GM18526 (cell line): ENCODE results near the gene ALS2.

ENCODE experiments used
- POLR2A ChIP-seq: IDR thresholded peaks from 3 replicates; pipeline ENCODE4 v1.6.1; 2011; ENCODE audit not compliant: insufficient read length; ENCODE audit errors: extremely low read depth

The ALS2 gene

DNA sequence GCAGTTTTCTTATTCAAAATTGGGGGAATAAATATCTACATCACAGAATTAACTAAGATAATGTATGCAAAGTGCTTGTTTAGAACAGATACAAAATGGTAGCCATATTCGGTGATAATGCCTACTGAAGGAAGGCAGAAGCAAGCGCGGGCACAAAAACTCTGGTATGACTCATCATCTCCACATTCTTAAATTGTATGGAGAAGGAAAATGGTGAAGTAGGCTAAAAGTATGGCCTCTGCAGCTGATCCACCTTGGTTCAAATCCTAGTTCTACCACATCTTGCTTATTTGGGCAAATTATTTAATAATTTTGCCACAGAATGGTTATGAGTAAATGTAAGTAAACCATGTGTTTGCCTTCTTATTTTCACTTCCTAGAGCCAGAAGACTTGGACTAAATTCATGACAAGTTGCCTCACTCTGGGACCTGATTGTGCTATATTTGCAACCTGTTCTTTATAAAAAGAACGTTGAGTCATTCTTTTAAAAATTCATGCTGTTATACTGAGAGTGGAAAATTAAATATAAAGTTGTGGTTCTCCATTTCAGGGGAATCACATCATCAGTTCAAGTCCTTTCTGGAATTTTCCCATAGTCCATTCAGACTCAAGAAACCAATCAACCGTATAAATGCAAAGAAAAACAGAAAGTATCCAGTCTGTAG, 16.6 kb upstream of the ALS2 start:
- no peak for TF ChIP-seq POLR2A

DNA sequence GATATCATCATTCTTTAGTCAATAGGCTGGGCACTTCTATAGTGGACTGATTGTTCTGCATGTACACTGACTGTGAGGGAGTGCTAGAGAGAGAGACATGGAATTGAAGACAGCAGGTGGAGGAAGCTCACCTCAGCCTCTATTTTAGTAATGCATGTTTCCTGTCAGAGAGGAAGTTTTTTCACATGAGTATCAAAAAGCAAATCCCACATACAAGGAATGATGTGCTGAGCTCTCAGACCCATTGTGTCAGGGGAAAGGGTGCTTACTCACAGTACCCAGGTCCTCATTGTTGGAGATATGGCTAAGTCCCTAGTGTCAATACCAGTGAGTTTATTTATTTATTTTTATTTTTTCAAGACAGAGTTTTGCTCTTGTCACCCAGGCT, 15.7 kb upstream of the ALS2 start:
- TF ChIP-seq POLR2A: no peak

DNA sequence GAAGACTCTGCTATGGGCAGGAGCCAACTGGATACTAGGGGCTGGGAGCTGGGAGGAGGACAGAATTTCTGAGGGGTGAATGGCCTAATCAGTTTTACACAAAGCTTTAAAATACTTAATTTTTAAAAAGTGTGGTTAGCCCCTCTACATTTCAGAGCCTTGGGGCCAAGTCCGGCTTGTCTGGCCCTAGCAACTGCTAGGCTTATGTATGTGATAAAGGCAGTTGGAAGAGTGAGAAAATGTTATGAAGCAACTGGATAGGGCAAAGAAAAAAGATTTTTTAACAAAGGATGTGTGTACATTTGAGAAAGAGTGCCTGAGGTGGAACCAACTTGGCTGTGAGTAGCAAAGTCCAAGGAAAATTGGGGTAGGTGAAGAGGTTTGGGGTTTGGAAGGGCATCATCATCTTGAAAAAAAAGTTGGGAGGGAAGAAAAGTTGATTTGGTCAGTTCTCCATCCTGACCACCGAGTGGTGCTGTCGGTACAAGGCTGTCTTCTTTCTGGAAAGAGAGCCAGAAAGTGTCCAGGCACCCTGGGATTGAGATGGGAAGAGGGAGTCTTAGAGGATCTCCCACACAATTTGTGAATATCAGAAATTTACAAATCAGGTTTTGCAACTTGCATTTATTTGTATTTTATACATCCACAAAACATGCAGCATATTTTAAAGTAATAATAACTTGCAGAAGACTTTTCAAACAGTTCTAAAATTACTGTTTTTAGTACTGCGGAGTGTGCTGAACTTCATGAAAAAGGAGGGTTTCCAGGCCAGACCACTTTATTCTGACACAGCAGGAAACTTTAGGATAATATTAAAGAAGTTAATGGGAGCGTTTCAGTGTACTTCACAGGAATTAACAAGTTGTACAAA, 15.1 kb upstream of the ALS2 start:
- TF ChIP-seq POLR2A: no peak

DNA sequence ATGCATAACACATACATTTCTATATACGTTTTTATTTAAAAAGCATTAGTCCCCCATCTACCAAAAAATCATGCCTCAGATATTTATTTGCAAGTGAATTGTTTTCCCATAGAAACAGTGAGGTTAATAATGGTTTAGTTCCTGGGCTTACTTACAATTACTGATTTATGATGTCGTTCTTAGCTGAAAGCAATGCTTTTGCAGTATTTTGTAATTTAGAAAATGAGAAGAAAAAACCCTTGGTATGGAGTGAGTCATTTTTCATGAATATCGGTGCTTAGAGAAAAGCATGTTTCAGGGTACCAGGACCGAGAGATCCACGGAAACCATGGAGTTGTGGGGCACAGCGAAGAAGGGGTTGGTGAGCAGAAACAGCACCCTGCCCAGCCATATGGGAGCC, 13.6 kb upstream of the ALS2 start:
- no peak for TF ChIP-seq POLR2A

DNA sequence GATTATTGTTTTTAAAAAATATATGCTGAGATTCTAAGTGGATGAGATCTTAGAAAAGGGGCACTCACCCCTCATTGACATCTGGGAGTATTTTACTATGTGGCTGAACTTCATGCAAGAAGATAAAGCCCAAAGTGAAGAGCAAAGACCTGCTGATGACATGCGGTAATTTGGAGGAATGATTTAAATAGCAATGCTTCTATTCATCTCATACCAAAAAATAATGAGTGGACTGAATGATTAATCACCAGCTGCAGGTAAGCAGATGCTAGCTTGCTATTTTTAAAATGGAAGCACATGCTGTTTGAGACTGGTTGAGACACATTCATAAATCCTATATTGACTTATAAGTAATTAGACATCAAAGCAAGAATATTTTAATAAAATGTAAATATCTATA, 12.9 kb upstream of the ALS2 start:
- TF ChIP-seq POLR2A: no peak

DNA sequence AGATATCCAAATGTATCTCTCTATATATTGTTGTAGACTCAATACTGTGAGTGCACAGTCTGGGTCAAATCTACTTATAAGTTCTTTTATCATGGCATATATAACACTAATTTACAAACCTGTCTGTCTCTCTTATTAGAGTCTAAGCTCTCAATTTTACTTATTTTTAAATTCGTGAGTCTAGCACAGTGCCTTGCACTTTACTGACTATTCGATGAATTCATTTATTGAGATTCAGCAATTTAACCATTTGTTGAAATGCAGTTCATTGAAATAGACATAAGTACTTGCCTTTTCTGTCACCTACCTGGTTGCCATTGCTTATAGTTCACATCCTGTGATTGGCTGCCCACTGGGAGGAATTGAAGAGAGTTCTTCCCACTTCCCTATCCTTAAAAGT, 10.3 kb upstream of the ALS2 start:
- TF ChIP-seq POLR2A: no peak

DNA sequence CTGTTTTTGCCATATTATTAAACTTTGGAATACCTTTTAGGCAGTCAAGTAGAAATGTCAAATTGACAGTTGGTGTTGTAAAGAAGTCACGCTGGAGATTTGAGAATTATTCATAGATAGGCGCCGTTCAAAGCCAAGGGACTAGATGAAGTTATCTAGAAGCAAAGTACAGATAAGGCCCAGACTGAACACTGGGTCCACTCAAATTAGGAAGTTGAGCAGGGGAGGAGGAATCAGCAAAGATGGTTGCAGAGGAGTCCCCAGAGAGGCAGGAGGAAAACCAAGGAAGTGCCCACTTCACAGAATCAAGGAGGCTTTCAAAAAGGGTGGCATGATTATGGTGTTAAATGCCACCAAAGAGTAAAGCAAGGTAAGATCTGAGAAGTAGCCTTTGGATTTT, 9.6 kb upstream of the ALS2 start:
- TF ChIP-seq POLR2A: no peak

DNA sequence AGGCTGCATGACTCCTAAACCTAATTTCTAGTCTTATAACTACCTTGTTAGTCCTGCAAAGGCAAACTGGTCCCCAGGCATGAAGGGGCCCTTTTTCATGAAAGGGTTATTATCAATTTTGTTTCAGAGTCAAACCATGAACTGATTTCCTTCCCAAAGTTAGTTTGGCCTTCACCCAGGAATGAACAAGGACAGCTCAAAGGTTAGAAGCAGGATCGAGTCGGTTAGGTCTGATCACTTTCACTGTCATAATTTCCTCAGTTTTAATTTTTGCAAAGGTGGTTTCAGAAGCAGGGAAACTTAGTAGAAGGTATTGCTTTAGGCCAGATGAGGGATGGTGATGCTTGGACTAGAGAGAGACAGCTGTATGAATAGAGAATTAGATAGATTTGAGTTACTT, 8.7 kb upstream of the ALS2 start:
- no peak for TF ChIP-seq POLR2A

DNA sequence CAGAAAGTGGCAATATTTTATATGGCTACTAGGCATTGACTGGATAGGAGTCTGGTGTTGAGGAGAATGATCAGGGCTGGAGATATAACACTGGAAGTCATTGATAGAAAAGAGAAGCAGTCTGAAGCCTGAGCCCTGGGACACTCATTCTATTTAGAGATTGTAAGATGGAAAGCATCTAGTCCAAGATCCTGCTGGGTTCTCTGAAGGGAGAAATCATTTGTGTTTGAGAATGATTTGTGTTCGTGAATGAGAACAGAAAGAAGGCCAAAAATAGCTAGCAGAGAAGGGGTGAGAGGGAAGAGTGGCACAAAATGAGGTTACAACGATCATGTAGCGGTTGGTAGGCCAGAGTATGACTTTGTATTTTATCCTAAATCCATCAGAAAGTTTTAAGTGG, 7.6 kb upstream of the ALS2 start:
- no peak for TF ChIP-seq POLR2A

DNA sequence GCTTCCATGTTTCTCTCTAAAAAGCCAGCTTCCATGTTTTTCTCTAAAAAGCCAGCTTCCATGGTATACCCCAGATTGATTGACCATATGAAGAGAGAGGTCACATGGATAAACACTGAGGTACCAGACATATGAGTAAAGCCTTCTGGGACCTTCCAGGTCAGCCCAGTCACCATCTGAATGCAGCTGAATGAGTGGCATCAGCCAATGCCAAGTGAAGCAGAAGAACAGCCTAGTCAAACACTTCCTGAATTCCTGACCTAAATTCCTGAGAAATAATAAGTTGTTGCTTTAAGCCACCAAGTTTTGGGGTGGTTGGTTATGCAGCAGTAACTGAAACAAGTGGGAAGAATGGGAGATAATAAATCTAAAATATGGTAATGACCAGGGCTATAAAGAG, 5.7 kb upstream of the ALS2 start:
- TF ChIP-seq POLR2A: no peak

DNA sequence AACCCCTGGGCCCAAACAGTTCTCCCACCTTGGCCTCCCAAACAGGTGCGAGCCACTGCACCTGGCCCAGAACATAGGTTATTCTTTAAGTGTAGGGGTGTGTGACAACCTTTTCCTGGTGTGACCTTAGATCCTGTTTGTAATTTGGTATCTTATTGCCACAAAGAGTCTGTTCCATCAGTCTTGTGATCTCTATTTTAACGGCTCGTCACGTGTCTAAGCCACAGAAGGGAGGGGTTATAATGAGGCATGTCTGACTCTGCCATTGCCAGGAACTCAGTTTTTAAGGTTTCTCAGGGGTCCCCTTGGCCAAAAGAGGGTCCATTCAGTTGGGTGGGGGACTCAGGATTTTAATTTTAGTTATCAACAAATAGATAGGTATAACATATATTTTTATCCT, 4.4 kb upstream of the ALS2 start:
- no peak for TF ChIP-seq POLR2A

DNA sequence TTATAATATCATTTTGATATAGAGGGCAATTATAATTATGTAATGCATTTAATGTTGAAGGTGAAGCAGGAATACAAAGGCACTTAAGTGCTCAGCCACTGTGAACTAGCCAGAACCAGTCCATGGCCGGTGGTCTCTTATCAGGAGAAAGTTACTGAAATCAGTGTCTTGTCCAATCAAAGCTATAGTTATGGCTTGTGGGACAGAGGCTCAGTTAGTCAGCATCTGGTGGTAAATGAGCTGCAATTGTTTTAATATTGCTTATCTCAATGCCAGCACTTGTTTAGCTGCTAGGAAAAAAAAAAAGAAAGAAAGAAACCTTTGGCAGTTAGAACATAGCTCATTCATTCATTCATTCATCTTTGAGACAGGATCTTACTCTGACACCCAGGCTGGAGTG, 3.8 kb upstream of the ALS2 start:
- TF ChIP-seq POLR2A: no peak

DNA sequence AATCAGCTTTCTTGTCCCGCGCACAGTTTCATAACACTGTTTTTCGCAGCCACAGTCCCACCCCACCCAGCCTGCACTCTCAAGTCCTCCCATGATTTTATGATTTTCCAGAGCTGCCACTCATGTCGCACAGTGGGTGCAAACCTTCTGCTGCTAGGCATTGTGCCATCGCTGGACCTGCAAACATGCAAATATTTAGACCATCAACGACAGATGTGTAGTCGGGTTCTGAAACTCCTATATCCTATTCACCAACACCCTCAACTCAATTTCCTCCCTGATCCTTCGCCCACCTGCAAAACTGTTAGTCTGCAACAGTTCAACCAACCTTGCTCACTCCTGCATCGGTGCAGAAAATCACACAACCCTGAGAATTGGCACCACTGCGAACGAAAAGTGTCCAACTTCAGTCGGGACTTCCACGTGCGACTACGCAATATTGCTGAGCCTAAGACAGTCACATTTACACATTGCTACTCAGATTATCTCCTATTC, 871 bp upstream of the ALS2 start:
- TF ChIP-seq POLR2A: no peak

DNA sequence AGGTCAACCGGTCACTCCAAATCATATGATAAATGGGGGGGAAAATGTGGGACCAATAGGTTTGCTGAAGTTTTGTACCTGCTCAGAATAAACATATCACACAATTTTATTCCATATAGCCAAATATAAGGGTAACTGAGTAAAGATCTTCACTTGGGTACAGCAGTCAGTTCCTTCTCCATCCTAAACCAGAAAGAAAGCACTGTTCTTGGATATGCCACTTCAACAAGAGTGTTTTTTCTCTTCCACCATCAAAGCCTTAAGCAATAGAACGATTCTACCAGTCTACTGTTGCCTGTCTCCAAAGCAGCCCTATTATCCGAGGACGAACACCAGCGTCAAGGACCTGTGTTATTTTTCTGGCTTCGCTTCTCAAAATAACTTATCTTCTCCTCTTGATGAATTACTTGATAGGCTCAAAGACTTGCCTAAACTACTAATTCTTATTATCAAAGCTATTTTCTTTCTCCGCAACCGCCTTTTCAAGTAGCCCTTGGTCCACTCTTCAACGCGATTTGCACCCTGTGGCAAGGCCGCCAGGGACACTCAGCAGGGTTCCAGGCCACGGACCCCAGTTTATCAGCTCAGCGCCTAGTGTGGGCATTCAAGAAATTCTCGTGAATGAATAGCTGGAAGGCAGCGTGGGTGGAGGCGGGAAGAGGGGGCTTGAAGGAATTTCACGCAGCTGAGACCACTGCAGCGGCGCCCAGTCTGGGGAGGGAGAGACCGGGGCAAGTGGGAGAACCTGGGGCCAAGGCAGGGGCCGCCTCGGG, 646 bp downstream of the ALS2 start:
- TF ChIP-seq POLR2A: no peak

DNA sequence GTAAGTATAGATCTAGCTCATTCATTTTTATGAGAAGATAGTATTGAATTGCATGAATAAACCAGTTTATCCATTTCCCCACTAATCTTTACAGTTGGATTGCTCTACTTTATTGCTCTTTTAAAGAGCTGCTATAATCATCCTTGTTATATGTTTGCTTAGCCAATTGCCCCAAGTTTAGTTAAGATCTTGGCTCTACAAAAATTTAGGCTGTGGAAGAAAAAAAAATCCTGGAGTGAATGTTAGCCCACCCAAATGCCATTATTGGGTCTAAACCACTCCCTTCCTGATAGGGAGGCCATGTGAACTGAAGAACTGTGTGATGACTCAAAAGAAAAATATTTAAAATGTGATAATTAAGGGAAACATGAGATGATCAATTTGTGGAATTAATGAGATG, 2.9 kb downstream of the ALS2 start:
- no peak for TF ChIP-seq POLR2A

DNA sequence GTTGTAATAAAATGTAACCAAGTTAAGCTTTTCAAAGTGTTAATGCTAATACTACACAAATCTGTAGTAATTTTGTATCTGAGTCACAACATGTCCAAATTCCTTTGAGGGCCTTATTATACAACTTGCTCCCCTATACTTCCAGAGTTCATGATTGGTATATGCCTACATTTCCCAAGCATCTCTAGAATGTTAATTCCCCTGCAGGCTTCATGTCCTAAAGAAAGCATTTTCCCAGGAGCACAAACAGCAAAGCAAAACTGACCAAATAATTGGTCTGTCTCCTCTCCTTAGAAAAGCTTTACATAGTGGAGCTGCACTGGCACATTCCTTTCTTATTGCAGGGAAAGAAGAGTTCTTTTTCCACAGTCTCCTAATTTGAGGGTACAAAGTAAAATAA, 3.7 kb downstream of the ALS2 start:
- no peak for TF ChIP-seq POLR2A
